ENCODE data around the gene AMBP.

Gene AMBP

GRCh38 chr9:114072184-114073140 lies 5.6 kb downstream of the AMBP start:
- no peak for DNase-seq (ENCODE audit: low spot score)

- no peak for DNase-seq (ENCODE audit: low spot score)
Measured at GRCh38 chr9:114071197-114071795, 6.8 kb downstream of the AMBP start.

GRCh38 chr9:114070188-114071103 lies 7.7 kb downstream of the AMBP start:
- no peak for DNase-seq (ENCODE audit: low spot score)

- no peak for DNase-seq (ENCODE audit: low spot score)
Measured at GRCh38 chr9:114069476-114070187, 8.5 kb downstream of the AMBP start.

GRCh38 chr9:114065304-114065703 lies 12.8 kb downstream of the AMBP start:
- no peak for DNase-seq (ENCODE audit: low spot score)

- no peak for DNase-seq (ENCODE audit: low spot score)
Measured at GRCh38 chr9:114061830-114062474, 16.1 kb downstream of the AMBP start.

GRCh38 chr9:114061292-114061691 lies 16.8 kb downstream of the AMBP start:
- no peak for DNase-seq (ENCODE audit: low spot score)

- DNase-seq (ENCODE audit: low spot score) = no peak
Measured at GRCh38 chr9:114060711-114061110, 17.4 kb downstream of the AMBP start.

- no peak for DNase-seq (ENCODE audit: low spot score)
Measured at GRCh38 chr9:114060070-114060469, 18.0 kb downstream of the AMBP start.

- no peak for DNase-seq (ENCODE audit: low spot score)
Measured at GRCh38 chr9:114059047-114059803, 18.9 kb downstream of the AMBP start.

- DNase-seq (ENCODE audit: low spot score) = no peak
Measured at GRCh38 chr9:114058688-114059046, 19.4 kb downstream of the AMBP start.

GRCh38 chr9:114057161-114057885 lies 20.8 kb downstream of the AMBP start:
- DNase-seq (ENCODE audit: low spot score) = no peak

- DNase-seq (ENCODE audit: low spot score) = no peak
Measured at GRCh38 chr9:114056527-114056926, 21.6 kb downstream of the AMBP start.

- DNase-seq (ENCODE audit: low spot score) = no peak
Measured at GRCh38 chr9:114055894-114056293, 22.2 kb downstream of the AMBP start.

- DNase-seq (ENCODE audit: low spot score) = no peak
Measured at GRCh38 chr9:114055061-114055460, 23.0 kb downstream of the AMBP start.

GRCh38 chr9:114054191-114054690 lies 23.9 kb downstream of the AMBP start:
- DNase-seq (ENCODE audit: low spot score) = no peak

GRCh38 chr9:114053246-114054005 lies 24.7 kb downstream of the AMBP start:
- DNase-seq (ENCODE audit: low spot score) = no peak

- DNase-seq (ENCODE audit: low spot score) = no peak
Measured at GRCh38 chr9:114051706-114052105, 26.4 kb downstream of the AMBP start.

GRCh38 chr9:114051281-114051680 lies 26.8 kb downstream of the AMBP start:
- DNase-seq (ENCODE audit: low spot score) = no peak
